COR-L47 (cell line): ENCODE measurements around the gene ATP8B1.
A peak's percentile ranks its signal among the peaks of the same experiment; 100 is the strongest.
"Not testable (repeated sequence)": the region's sequence is repeated elsewhere in the genome, so short reads cannot be mapped to it uniquely, and the experiment has no call there.

ENCODE experiments used
- DNase-seq: peaks from one replicate; lab custom pipeline; 2025; lab: John Stamatoyannopoulos, UW

ATP8B1 gene

GRCh38 chr18:57803103-57803969 lies at the start of gene ATP8B1:
Gene ATP8B1 (minus strand): TSS chr18:57803315. CDS start chr18:57731807, 71,508 bp downstream.
- peak; percentile 81 for DNase-seq

- no peak for DNase-seq
Measured at GRCh38 chr18:57850063-57850462, 46.9 kb upstream of the ATP8B1 start.

- not testable (repeated sequence) for DNase-seq
Measured at GRCh38 chr18:57848374-57848773, 45.3 kb upstream of the ATP8B1 start.

DNA sequence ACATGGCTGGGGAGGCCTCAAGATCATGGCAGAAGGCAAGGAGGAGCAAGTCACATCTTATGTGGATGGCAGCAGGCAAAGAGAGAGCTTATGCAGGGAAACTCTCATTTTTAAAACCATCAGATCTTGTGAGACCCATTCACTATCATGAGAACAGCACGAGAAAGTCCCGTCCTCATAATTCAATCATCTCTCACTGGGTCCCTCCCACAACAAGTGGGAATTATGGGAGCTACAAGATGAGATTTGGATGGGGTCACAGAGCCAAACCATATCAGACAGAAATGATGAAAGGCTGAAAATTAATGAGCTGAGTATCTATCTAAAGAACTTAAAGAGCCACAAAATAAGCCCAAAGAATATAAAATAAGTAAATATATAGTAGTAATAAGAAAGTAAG lies 44.3 kb upstream of the ATP8B1 start:
- not testable (repeated sequence) for DNase-seq

DNA sequence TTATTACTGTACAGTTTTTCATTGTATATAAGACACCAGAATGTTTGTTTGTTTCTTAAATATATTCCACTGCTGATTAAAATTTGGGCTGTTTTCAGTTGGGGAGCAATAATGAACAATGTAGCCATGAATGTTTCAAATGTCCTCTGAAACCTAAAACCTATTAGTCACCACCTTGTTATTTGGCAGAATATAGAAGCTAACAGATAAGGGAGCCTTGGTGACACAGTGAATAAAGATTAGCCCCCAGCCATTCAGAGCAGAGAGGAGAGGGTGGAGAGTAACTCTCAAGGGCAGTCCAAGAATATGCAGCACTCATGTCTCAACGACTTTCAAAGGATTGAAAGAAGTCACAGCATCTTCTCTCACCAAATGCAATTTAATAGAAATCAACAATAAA lies 43.1 kb upstream of the ATP8B1 start:
- DNase-seq = no peak

GRCh38 chr18:57845605-57846074 lies 42.5 kb upstream of the ATP8B1 start:
- DNase-seq = no peak

DNA sequence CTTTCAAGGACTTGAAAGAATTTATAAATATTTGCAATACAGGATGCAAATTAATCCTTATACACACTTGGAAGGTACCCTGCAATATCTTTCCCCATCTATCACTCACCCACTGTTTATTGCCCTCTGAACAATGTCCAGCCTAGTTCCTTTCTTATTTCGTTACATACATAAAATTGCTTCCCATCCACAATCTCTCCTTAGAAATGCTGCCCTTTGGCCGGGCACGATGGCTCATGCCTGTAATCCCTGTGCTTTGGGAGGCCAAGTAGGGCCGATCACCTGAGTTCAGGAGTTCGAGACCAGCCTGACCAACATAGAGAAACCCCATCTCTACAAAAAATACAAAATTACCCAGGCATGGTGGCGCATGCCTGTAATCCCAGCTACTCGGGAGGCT lies 41.2 kb upstream of the ATP8B1 start:
- no peak for DNase-seq

DNA sequence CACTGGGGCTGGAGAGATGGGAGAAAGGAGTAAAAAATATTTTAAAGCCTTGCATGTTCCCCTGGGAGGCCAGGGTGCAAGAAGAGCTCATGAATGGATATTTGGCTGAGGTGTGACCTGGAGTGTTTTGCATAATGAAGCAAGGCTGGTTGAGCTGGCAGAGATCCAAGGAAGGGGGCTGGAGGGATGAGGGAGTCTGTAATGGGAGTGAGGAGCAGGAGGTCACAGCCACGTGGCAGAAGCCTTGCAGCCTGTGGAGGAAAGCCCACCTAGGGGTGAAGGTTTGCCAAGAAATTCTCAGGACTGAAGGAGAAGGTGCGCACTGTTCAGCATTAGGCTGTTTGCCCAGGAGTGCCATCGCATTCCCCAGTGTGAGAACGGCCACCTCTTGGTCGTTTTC lies 40.3 kb upstream of the ATP8B1 start:
- peak; percentile 45 for DNase-seq

DNA sequence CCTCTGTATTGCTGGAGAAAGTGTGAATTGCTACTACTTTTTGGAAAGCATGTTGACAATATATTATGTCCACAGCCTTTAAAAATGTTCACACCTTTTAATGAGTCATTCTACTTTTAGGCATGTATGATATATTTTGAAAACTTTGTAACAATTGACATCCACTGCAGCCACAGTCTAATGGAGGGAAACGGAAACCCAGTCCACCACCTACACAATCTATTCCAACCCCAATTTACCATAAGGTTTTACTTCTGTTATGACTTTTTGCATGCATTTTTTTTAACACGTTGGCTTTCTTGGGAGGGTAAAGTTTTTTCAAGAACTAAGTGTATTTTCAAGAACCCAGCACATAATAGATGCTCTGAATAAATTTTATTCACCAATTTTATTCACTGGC lies 38.5 kb upstream of the ATP8B1 start:
- DNase-seq = no peak

DNA sequence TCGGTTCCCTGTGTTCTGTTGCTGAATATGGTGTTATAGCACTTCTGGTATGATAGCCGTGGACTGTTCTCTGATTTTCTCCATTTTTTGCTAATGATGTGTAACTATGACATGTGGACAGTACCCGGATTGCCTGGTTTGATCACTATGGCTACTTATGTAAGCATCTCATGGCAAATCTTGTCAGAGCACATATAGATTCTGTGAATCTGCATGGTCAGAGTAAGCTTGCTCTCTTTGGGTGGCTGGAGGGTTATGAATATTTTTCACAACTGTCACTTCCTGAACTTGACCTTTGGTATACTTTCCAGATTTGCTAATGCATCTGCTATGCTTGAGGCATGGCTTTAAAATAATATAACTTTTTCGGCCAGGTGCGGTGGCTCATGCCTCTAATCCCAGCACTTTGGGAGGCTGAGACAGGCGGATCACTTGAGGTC lies 36.8 kb upstream of the ATP8B1 start:
- no peak for DNase-seq

DNA sequence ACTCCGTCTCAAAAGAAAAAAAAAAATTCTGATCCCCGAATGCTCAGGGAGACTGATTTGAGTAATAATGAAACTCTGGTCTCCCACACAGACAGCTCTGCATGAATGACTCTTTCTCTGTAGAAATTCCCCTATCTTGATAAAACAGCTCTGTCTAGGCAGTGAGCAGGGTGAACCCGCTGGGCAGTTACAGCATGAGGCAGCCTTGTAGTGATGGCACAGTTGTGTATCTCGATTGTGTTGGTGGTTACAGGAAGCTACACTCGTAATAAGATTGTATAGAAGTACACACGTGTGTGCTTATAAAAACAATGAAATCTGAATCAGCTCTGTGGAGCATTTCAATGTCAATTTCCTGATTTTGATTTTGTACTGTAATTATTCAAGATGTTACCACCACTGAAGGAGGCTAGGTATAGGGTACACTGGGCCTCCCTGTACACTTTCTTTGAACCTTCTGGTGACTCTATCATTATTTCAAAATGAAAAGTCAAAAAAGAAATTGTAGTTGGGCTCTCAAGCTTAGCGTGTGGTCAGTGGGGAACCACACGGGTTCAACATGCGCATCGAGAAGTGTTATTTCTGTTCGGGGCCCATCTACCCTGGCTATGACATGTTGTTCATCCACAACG lies 34.9 kb upstream of the ATP8B1 start:
- DNase-seq = no peak

DNA sequence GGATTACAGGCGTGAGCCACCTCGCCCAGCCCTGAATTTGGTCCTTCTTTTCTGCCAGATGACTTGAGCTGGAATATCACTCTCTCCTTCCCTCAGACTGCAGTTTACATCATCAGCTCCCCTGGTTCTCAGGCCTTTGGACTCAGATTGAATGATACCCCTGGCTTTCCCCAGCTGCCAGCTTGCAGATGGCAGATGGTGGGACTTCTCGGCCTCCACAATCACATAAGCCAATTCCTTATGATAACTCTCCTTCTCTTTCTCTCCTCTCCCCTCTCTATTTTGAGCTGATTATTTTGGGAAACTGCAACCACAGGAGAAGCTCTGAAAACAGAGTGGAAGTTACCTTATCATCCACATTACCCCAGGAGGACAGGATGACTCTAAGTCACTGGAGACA lies 33.4 kb upstream of the ATP8B1 start:
- no peak for DNase-seq

DNA sequence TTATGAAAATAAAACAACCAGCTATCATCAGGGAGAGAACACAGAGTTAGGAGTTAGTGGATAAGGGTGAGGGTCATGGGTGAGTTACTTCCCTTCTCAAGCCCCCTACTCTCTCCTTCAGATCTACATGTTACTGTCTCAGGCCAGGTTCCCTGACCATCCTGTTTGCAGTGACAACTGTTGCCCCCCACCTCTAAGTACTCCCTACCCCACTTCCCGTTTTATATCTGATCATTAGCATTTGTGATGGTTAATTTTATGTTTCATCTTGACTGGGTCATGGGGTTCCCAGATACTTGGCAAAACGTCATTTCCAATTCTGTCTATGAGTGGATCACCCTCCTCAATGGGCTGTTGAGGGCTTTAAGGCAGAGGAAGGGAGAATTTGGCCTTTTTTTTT lies 32.8 kb upstream of the ATP8B1 start:
- DNase-seq = no peak

- DNase-seq = no peak
Measured at GRCh38 chr18:57834616-57835015, 31.5 kb upstream of the ATP8B1 start.

- no peak for DNase-seq
Measured at GRCh38 chr18:57833441-57834101, 30.5 kb upstream of the ATP8B1 start.

GRCh38 chr18:57832730-57833129 lies 29.6 kb upstream of the ATP8B1 start:
- no peak for DNase-seq

GRCh38 chr18:57831597-57832377 lies 28.7 kb upstream of the ATP8B1 start:
- no peak for DNase-seq

DNA sequence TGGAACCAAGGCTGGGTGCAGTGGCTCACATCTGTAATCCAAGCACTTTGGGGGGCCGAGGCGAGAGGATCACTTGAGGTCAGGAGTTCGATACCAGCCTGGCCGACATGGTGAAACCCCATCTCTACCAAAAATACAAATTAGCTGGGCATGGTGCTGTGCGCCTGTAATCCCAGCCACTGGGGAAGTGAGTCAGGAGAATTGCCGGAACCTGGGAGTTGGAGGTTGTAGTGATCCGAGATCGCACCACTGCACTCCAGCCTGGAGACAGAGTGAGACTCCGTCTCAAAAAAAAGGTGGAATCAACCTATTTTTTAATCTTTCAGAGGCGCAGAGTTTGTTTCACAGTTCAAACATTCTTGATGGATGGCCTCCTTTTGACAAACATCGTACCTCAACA lies 24.5 kb upstream of the ATP8B1 start:
- DNase-seq = no peak

- DNase-seq = no peak
Measured at GRCh38 chr18:57826252-57826651, 23.1 kb upstream of the ATP8B1 start.

DNA sequence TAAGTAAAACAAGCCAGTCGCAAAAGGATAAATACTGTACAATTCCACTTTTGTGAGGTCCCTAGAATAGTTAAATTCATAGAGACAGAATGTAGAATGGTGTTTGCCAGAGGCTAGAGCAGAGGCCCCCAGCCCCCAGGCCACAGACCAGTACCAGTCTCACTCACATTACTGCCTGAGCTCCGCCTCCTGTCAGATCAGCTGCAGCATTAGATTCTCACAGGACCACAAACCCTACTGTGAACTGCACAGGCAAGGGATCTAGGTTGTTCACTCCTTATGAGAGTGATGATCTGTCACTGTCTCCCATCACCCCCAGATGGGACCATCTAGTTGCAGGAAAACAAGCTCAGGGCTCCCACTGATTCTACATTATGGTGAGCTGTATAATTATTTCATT lies 17.5 kb upstream of the ATP8B1 start:
- DNase-seq = not testable (repeated sequence)

DNA sequence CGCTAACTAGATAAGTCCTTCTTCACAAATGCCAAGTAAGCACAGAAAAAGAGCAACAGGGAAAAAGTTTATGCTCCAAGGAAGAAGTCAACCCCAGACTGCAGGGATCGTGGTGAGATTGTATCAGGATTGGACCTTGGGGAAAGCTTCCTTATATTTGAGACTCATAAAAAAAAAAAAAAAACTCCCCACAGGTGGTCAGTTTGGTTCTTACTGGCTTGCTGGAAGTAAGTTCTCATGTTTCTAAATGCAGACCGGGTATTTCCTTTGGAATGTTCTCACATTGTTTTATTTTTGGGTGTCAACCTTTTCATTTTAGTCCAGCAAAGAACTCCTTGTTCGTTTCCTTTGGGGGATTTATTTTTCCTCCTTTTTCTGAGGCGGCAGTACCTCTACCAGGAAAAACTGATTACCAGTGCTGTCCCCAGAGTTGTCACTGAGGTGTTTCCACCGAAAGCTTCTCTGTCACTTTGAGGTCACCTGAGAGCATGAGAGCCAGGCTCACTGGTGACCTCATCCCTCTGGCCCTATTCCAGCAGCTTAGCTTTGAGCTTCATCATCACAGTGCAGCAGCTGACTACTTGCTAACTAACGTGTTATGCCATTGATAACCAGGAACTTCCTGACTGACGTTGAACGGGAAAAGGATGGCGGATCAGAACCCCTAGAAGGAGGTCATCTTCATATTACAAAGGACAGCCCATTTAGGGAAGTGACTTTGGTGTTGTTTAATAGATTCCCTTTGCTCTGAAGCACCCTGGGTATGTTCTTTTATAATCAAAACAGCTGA lies 16.8 kb upstream of the ATP8B1 start:
- DNase-seq = no peak
